Endothelial cell (in vitro differentiated cells): Measurements from ENCODE around the gene CCER1. TPM values are rescaled to one million over a fixed set of nuclear protein-coding genes. Genes with fewer than 3 reads are reported as not detected.
"Not testable (repeated sequence)": the region's sequence is repeated elsewhere in the genome, so short reads cannot be mapped to it uniquely, and the experiment has no call there.

Experiments used
- DNase-seq: peaks from one replicate; pipeline ENCODE4 v3.0.0; 2021; ENCODE audit warnings: low spot score
- H3K27ac Mint-ChIP-seq: one replicate; pipeline ENCODE4 v1.8.0; 2021; ENCODE audit warnings: mixed read lengths, inconsistent platforms; ENCODE audit not compliant: unreplicated experiment
- H3K27me3 Mint-ChIP-seq: one replicate; pipeline ENCODE4 v1.8.0; 2021; ENCODE audit warnings: mild to moderate bottlenecking, moderate library complexity, mixed read lengths, inconsistent platforms; ENCODE audit not compliant: unreplicated experiment
- H3K36me3 Mint-ChIP-seq: one replicate; pipeline ENCODE4 v1.8.0; 2021; ENCODE audit warnings: mild to moderate bottlenecking, low read depth, mixed read lengths, inconsistent platforms; ENCODE audit not compliant: unreplicated experiment
- H3K4me1 Mint-ChIP-seq: one replicate; pipeline ENCODE4 v1.8.0; 2021; ENCODE audit warnings: mild to moderate bottlenecking, mixed read lengths, inconsistent platforms; ENCODE audit not compliant: unreplicated experiment
- H3K4me3 Mint-ChIP-seq: one replicate; pipeline ENCODE4 v1.8.0; 2021; ENCODE audit warnings: mild to moderate bottlenecking, mixed read lengths, inconsistent platforms; ENCODE audit not compliant: unreplicated experiment
- H3K9me3 Mint-ChIP-seq: one replicate; pipeline ENCODE4 v1.8.0; 2021; ENCODE audit warnings: mixed read lengths, inconsistent platforms; ENCODE audit not compliant: unreplicated experiment
- CTCF ChIP-seq: fragments of 200-600 bp; sonication (generic); IDR thresholded peaks from one replicate; pipeline ENCODE4 v1.5.0; 2021; ENCODE audit warnings: antibody characterized with exemption; ENCODE audit not compliant: unreplicated experiment
- total RNA-seq: library from RNA; stranded (reverse); fragmentation: NEBNext Ultra II Directional; extraction: Animal tissue kit (Norgen Biotek cat#: 25700); gene quantifications from one replicate; pipeline ENCODE4 v1.2.1, GENCODE V29; 2021; ENCODE audit not compliant: unreplicated experiment

Gene CCER1
- total RNA-seq, 1 donor from 2014 or later, result not detected

GRCh38 chr12:90987101-90987500 is 32.1 kb upstream of the CCER1 start:
- Mint-ChIP-seq H3K4me1 (no peaks in the 10 kb centered on the region), H3K9me3 (no peaks in the 10 kb centered on the region), H3K27me3 (no peaks in the 10 kb centered on the region), H3K4me3 (no peak overlapping the region), H3K27ac (no peak overlapping the region), H3K36me3 (no peaks in the 10 kb centered on the region)
- no peak for DNase-seq
- no peak for TF ChIP-seq CTCF

GRCh38 chr12:90985331-90985730 is 30.4 kb upstream of the CCER1 start:
- not testable (repeated sequence) for H3K36me3 Mint-ChIP-seq, H3K27me3 Mint-ChIP-seq, H3K9me3 Mint-ChIP-seq, H3K4me3 Mint-ChIP-seq, H3K27ac Mint-ChIP-seq, H3K4me1 Mint-ChIP-seq, DNase-seq

- Mint-ChIP-seq H3K9me3 (no peaks in the 10 kb centered on the region), H3K4me1 (no peaks in the 10 kb centered on the region), H3K27ac (no peak overlapping the region), H3K36me3 (no peaks in the 10 kb centered on the region), H3K27me3 (no peaks in the 10 kb centered on the region), H3K4me3 (no peak overlapping the region)
- DNase-seq, result no peak
- TF ChIP-seq CTCF, result no peak
These were observed 29.1 kb upstream of the CCER1 start for GRCh38 chr12:90984114-90984513.

GRCh38 chr12:90982170-90982569 is 27.2 kb upstream of the CCER1 start:
- TF ChIP-seq CTCF, result no peak
- Mint-ChIP-seq H3K27me3 (no peaks in the 10 kb centered on the region), H3K27ac (no peak overlapping the region)

GRCh38 chr12:90979951-90980350 is 25.0 kb upstream of the CCER1 start:
- no peaks in the 10 kb centered on the region for H3K9me3 Mint-ChIP-seq
- no peak overlapping the region for H3K4me3 Mint-ChIP-seq
- H3K36me3 Mint-ChIP-seq, result no peaks in the 10 kb centered on the region
- H3K4me1 Mint-ChIP-seq, result no peaks in the 10 kb centered on the region
- no peak for TF ChIP-seq CTCF
- DNase-seq, result no peak
- H3K27ac Mint-ChIP-seq, result no peak overlapping the region
- H3K27me3 Mint-ChIP-seq, result no peaks in the 10 kb centered on the region

More at GRCh38 chr12:90982170-90982569, 27.2 kb upstream of the CCER1 start:
- DNase-seq, result no peak
- no peaks in the 10 kb centered on the region for H3K9me3 Mint-ChIP-seq
- no peak overlapping the region for H3K4me3 Mint-ChIP-seq
- H3K36me3 Mint-ChIP-seq, result no peaks in the 10 kb centered on the region
- no peaks in the 10 kb centered on the region for H3K4me1 Mint-ChIP-seq

- Mint-ChIP-seq H3K4me3 (no peak overlapping the region), H3K27ac (no peak overlapping the region), H3K27me3 (no peaks in the 10 kb centered on the region), H3K9me3 (no peaks in the 10 kb centered on the region), H3K4me1 (no peaks in the 10 kb centered on the region), H3K36me3 (no peaks in the 10 kb centered on the region)
- TF ChIP-seq CTCF, result no peak
- no peak for DNase-seq
These were observed 24.0 kb upstream of the CCER1 start for GRCh38 chr12:90979019-90979418.
